K562 (cell line): Measurements from ENCODE around the gene FOXA3. TPM values are rescaled to one million over a fixed set of nuclear protein-coding genes. Genes with fewer than 3 reads are reported as not detected.
A peak's percentile ranks its signal among the peaks of the same experiment; 100 is the strongest.

Source experiments
- ATAC-seq: fragments of 200-7000 bp; cut with Tn5 transposase; 3 replicates; pipeline ENCODE4 v1.9.1; 2020; ENCODE audit warnings: moderate library complexity
- BruUV-seq: library from RNA; stranded (reverse); fragments of 400-500 nt; replicated peaks from 2 replicates; lab custom pipeline; 2021; lab: Mats Ljungman, UMichigan
- CTCF ChIA-PET: fragments of 300-600 bp; formaldehyde crosslinking; extraction: SDS; loops from one replicate; lab custom pipeline; 2021; ENCODE audit warnings: low intra/inter-chr PET ratio; lab: Yijun Ruan, JAX
- POLR2A ChIA-PET: fragments of 300-600, 350-650 bp; sonication (Branson Sonifier 250); formaldehyde crosslinking; extraction: SDS; loops from one replicate; lab custom pipeline; 2021; ENCODE audit warnings: antibody characterized with exemption, inconsistent platforms; lab: Yijun Ruan, JAX
- DNase-seq, 4 experiments: peaks; one replicate each; pipeline versions ENCODE4 v3.0.0 to v3.0.0-alpha.2; 2011 to 2018; ENCODE audit warnings: low spot score in 3 of 4, mixed read lengths in 3 of 4; ENCODE audit errors: extremely low read depth in 1 of 4
- FAIRE-seq: peaks from 2 replicates; lab custom pipeline; 2011; peaks lifted over from hg19 to GRCh38; lab: Jason Lieb, UNC
- H2AFZ ChIP-seq: 2 replicates; pipeline ENCODE4 v1.6.0; 2011; ENCODE audit warnings: low read depth, low read length, control low read depth, inconsistent platforms
- H3K27ac ChIP-seq: fragments of 200-600 bp; 3 replicates; pipeline ENCODE4 v1.8.0; 2011; ENCODE audit warnings: low read depth, mild to moderate bottlenecking, control low read depth, inconsistent platforms, low read length, moderate library complexity, mixed read lengths; ENCODE audit errors: extremely low read depth
- H3K27me3 ChIP-seq, 2 experiments: fragments of 300-600 bp in 1 of 2; 2 replicates in 1 of 2; 3 replicates in 1 of 2; pipeline versions ENCODE4 v1.6.0 to v1.8.0; 2011; ENCODE audit warnings: inconsistent platforms in 2 of 2, low read length in 2 of 2, mild to moderate bottlenecking in 1 of 2, mixed read lengths in 1 of 2, moderate library complexity in 1 of 2; ENCODE audit not compliant: control insufficient read depth in 2 of 2, insufficient read depth in 2 of 2
- H3K36me3 ChIP-seq: fragments of 300-600 bp; 3 replicates; pipeline ENCODE4 v1.8.0; 2011; ENCODE audit warnings: mild to moderate bottlenecking, low read length, inconsistent platforms; ENCODE audit not compliant: control insufficient read depth, insufficient read depth
- H3K4me1 ChIP-seq, 2 experiments: fragments of 200-600 bp in 1 of 2; replicated peaks in 1 of 2; 2 replicates in 1 of 2; 3 replicates in 1 of 2; pipeline versions ENCODE4 v1.5.1 to v1.8.0; 2011; ENCODE audit warnings: inconsistent platforms in 2 of 2, low read length in 2 of 2, mild to moderate bottlenecking in 1 of 2, mixed read lengths in 1 of 2, moderate library complexity in 1 of 2; ENCODE audit not compliant: control insufficient read depth in 2 of 2, insufficient read depth in 2 of 2
- H3K4me2 ChIP-seq: 2 replicates; pipeline ENCODE4 v1.6.1; 2011; ENCODE audit warnings: low read length, control low read depth, inconsistent platforms, mixed read lengths; ENCODE audit not compliant: insufficient read depth
- H3K4me3 ChIP-seq: fragments of 200-600 bp; sonication (generic), shearing (Covaris generic); 2 replicates; pipeline ENCODE4 v1.5.1; 2016; ENCODE audit warnings: control low read depth, inconsistent platforms
- H3K79me2 ChIP-seq: fragments of 200-600 bp; 3 replicates; pipeline ENCODE4 v1.8.0; 2011; ENCODE audit warnings: low read length, inconsistent platforms; ENCODE audit not compliant: control insufficient read depth, insufficient read depth
- H3K9ac ChIP-seq, 2 experiments: 2 replicates each; pipeline versions ENCODE4 v1.6.0 to v1.6.1; 2011; ENCODE audit warnings: low read depth in 2 of 2, low read length in 2 of 2, control low read depth in 1 of 2, inconsistent platforms in 1 of 2, mild to moderate bottlenecking in 1 of 2, mixed read lengths in 1 of 2; ENCODE audit not compliant: insufficient read depth in 1 of 2
- H3K9me1 ChIP-seq: one replicate; pipeline ENCODE4 v1.6.0; 2011; ENCODE audit warnings: inconsistent platforms, mild to moderate bottlenecking, low read length, moderate library complexity; ENCODE audit not compliant: control insufficient read depth, insufficient read depth
- H3K9me3 ChIP-seq: replicated peaks from 2 replicates; pipeline ENCODE4 v1.5.1; 2011; ENCODE audit warnings: low read depth, low read length, inconsistent platforms; ENCODE audit not compliant: control insufficient read depth, insufficient read depth
- H4K20me1 ChIP-seq: replicated peaks from 2 replicates; pipeline ENCODE4 v1.6.1; 2011; ENCODE audit warnings: low read length, inconsistent platforms, mixed read lengths; ENCODE audit not compliant: control insufficient read depth, insufficient read depth
- ADNP ChIP-seq: fragments of 200-800 bp; sonication (Bioruptor generic); IDR thresholded peaks from 2 replicates; pipeline ENCODE4 v1.6.1; 2016; ENCODE audit warnings: missing genetic modification characterization, missing compliant biosample characterization
- GTF3C2 ChIP-seq: IDR thresholded peaks from 3 replicates; pipeline ENCODE4 v1.6.1; 2011; ENCODE audit warnings: borderline replicate concordance, mild to moderate bottlenecking, moderate library complexity; ENCODE audit not compliant: insufficient read length; ENCODE audit errors: extremely low read depth
- HOMEZ ChIP-seq: fragments of 250-450 bp; sonication (Bioruptor Pico); IDR thresholded peaks from 2 replicates; pipeline ENCODE4 v1.4.0; 2020; ENCODE audit warnings: mild to moderate bottlenecking, moderate library complexity
- LEF1 ChIP-seq: fragments of 450-650 bp; IDR thresholded peaks from 2 replicates; pipeline ENCODE4 v1.6.1; 2016; ENCODE audit warnings: mild to moderate bottlenecking
- SFPQ ChIP-seq: fragments of 200-400 bp; formaldehyde crosslinking; IDR thresholded peaks from 2 replicates; pipeline ENCODE4 v1.6.1; 2017; ENCODE audit warnings: mild to moderate bottlenecking, low read depth, low read length, moderate library complexity
- ZNF445 ChIP-seq: fragments of 250-450 bp; sonication (Bioruptor Pico); IDR thresholded peaks from 2 replicates; pipeline ENCODE4 v1.4.0; 2020; ENCODE audit warnings: low read depth, mild to moderate bottlenecking, moderate library complexity
- WGBS: fragments of 100-300 bp; shearing (Covaris generic); methylation state at CpG from one replicate; pipeline ENCODE4 v1.1.6; 2016; ENCODE audit warnings: low coverage, mixed read lengths; ENCODE audit not compliant: insufficient coverage; ENCODE audit errors: missing lambda C conversion rate; 5-methylcytosine and 5-hydroxymethylcytosine counted together
- in situ Hi-C: fragments of 300-500 bp; cut with MboI; formaldehyde crosslinking; loops from 4 replicates; pipeline ENCODE4 v1.15.0; 2018; ENCODE audit warnings: inconsistent platforms, mixed read lengths
- intact Hi-C: fragments of 100-400 bp; cut with micrococcal nuclease; formaldehyde crosslinking; loops from 2 replicates; pipeline ENCODE4 v1.14.2; 2022
- polyA plus RNA-seq, 8 experiments: library from polyadenylated mRNA; depleted of rRNA in 4 of 8; stranded (reverse) in 5 of 8; unstranded in 3 of 8; fragments of >200 nt; fragmentation: Nextera tagmentation in 2 of 8; fragmentation: Illumina TruSeq in 1 of 8; extraction: Ambion mirVana in 2 of 8; extraction: Trizol in 1 of 8; gene quantifications; 2 replicates each; pipeline versions ENCODE4 v1.2.1 to v1.2.3, GENCODE V29; 2011 to 2014; ENCODE audit warnings: inconsistent platforms in 1 of 8, missing spikeins in 1 of 8
- total RNA-seq, 7 experiments: library from RNA; depleted of rRNA in 6 of 7; stranded (reverse); fragments of >200 nt in 6 of 7; fragmentation: Illumina TruSeq in 2 of 7; extraction: Trizol in 2 of 7; gene quantifications; 2 replicates each; pipeline versions ENCODE4 v1.2.1 to v1.2.3, GENCODE V29; 2011 to 2021; ENCODE audit warnings: low replicate concordance in 1 of 7

Gene FOXA3
- total and polyA plus RNA-seq, 9 of the 15 experiments (the other 6 are each of a cell fraction or from before 2014, with no cell fraction given): 1.3 to 15.5 (median 4.7) TPM

- no peaks in the 10 kb centered on the region for H3K9me3 ChIP-seq
- no peak overlapping the region for H3K4me3 ChIP-seq
- FAIRE-seq: no peak
- peak overlapping the region in 1 of 2 experiments; percentile 73; a peak in 2 of 4 replicates for H3K9ac ChIP-seq
- intact Hi-C loops (loop anchor here (1.0 to 10.0 kb wide), 3 partner anchors 65 to 257 kb away; no protein-coding TSS in a partner anchor), in situ Hi-C loops (no loop called here)
- peaks cover 13% of the 10 kb centered on the region; the same call in 1 of the 2 replicates for H4K20me1 ChIP-seq
- no peak for TF ChIP-seq LEF1
- TF ChIP-seq GTF3C2: no peak
- no peak for TF ChIP-seq SFPQ
- no peak for TF ChIP-seq HOMEZ (CRISPR knock-in tag)
- no peak for TF ChIP-seq ADNP (tag)
- no peak for TF ChIP-seq ZNF445 (CRISPR knock-in tag)
- ChIA-PET CTCF (interaction anchor here (0.6 to 3.3 kb wide), 9 partner anchors 31 to 260 kb away, joined by 3 to 56 read pairs (median 7); partner anchors contain the start of gene IRF2BP1), POLR2A (interaction anchor here (1.0 kb wide), 3 partner anchors 20 to 68 kb away, joined by 3 to 5 read pairs (median 4); partner anchors contain the start of genes FOXA3 and IRF2BP1)
- no TSS peak for BruUV-seq
- peak; percentile 13; the same call in 2 of the 3 replicates for ATAC-seq
- no peak overlapping the region for H3K27ac ChIP-seq
- H3K79me2 ChIP-seq: no peaks in the 10 kb centered on the region
- peak in 1 of 4 experiments; percentile 29 for DNase-seq
- H3K27me3 ChIP-seq: no peaks in the 10 kb centered on the region
- peaks cover 0 to 41% of the 10 kb centered on the region in 2 experiments; a peak in 3 of 5 replicates for H3K4me1 ChIP-seq
- WGBS: 74% methylated on average over 17 of the region's 19 CpGs
- H3K9me1 ChIP-seq: peaks cover 2% of the 10 kb centered on the region
- H3K36me3 ChIP-seq: peaks cover 52% of the 10 kb centered on the region; the same call in 2 of the 3 replicates
- no peak overlapping the region for H2AFZ ChIP-seq
- no peak overlapping the region for H3K4me2 ChIP-seq
These were observed 46.3 kb upstream of the FOXA3 start for GRCh38 chr19:45817725-45818301.
